SJSA1 (cell line): ENCODE results near the gene GRAMD1A. TPM values are rescaled to one million over a fixed set of nuclear protein-coding genes. Genes with fewer than 3 reads are reported as not detected.
"Not testable (repeated sequence)": the region's sequence is repeated elsewhere in the genome, so short reads cannot be mapped to it uniquely, and the experiment has no call there.

Experiments used
- DNase-seq, 2 experiments: peaks; one replicate each; pipeline ENCODE4 v3.0.0-alpha.2; 2015 to 2020; ENCODE audit warnings: low spot score in 2 of 2, low read depth in 1 of 2
- H3K27ac ChIP-seq: fragments of 250-450 bp; sonication (Bioruptor Pico); 2 replicates; pipeline ENCODE4 v1.5.1; 2020; ENCODE audit warnings: mild to moderate bottlenecking, moderate library complexity
- H3K27me3 ChIP-seq: fragments of 250-450 bp; sonication (Bioruptor Pico); replicated peaks from 2 replicates; pipeline ENCODE4 v1.5.1; 2020; ENCODE audit warnings: mild to moderate bottlenecking, moderate library complexity
- H3K36me3 ChIP-seq: fragments of 250-450 bp; sonication (Bioruptor Pico); 2 replicates; pipeline ENCODE4 v1.5.1; 2020; ENCODE audit warnings: mild to moderate bottlenecking
- H3K4me1 ChIP-seq: fragments of 250-450 bp; sonication (Bioruptor Pico); replicated peaks from 2 replicates; pipeline ENCODE4 v1.6.1; 2021; ENCODE audit warnings: mild to moderate bottlenecking
- H3K4me3 ChIP-seq: fragments of 250-450 bp; sonication (Bioruptor Pico); 2 replicates; pipeline ENCODE4 v1.5.1; 2020; ENCODE audit warnings: mild to moderate bottlenecking
- H3K9me3 ChIP-seq: fragments of 250-450 bp; sonication (Bioruptor Pico); replicated peaks from 2 replicates; pipeline ENCODE4 v1.5.1; 2020; ENCODE audit warnings: mild to moderate bottlenecking
- total RNA-seq: library from RNA; depleted of rRNA; stranded (reverse); fragments of >200 nt; shearing (Covaris generic); gene quantifications from 2 replicates; pipeline ENCODE4 v1.2.3, GENCODE V29; 2014

GRAMD1A gene
- total RNA-seq, 1 experiment from 2014 or later, result 21.6 TPM

DNA sequence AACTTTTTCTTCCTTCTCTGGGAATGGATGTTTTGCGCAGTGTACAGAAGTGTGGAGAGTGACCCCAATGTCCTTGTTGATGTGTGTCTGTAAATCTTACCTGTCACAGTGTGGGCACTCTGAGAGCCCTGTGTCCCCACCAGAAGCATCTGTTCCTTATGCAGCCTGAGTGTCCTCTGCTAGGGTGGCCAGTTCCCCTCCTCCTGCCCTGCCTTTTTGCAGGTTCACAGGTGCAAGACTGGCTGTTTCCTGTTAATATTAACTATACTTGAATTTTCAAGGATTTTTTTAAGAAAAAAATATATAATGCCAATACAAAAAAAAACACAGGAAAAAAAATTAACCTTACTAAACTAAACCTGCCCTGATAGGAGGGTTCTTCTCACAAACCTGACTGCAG is 12.0 kb upstream of the GRAMD1A start:
- H3K4me3 ChIP-seq, result no peak overlapping the region
- H3K36me3 ChIP-seq, result no peaks in the 10 kb centered on the region
- no peaks in the 10 kb centered on the region for H3K9me3 ChIP-seq
- H3K27ac ChIP-seq, result no peak overlapping the region
- H3K27me3 ChIP-seq, result no peaks in the 10 kb centered on the region
- H3K4me1 ChIP-seq, result no peaks in the 10 kb centered on the region
- DNase-seq, result no peak

DNA sequence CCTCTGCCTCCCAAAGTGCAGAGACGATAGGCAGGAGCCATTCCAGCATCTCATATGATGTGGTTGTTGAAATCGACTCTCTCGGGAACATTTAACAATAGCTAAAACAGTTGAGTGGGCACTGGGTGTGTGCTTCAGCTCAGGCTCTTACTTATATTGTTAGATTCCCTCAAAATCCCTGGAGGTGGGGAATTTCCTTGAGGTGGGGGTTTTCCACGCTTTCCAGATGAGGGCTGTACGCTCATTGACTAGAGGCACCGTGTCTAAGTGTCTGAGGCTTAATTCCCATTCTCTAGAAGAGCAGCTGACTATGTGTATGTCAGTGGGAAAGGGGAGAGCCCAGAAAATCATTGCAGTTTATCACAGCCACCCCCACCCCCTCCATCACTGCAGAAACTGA is 10.8 kb upstream of the GRAMD1A start:
- H3K27me3 ChIP-seq, result no peaks in the 10 kb centered on the region
- H3K9me3 ChIP-seq, result no peaks in the 10 kb centered on the region
- no peak overlapping the region for H3K4me3 ChIP-seq
- DNase-seq, result no peak
- no peaks in the 10 kb centered on the region for H3K4me1 ChIP-seq
- H3K27ac ChIP-seq, result no peak overlapping the region
- no peaks in the 10 kb centered on the region for H3K36me3 ChIP-seq

DNA sequence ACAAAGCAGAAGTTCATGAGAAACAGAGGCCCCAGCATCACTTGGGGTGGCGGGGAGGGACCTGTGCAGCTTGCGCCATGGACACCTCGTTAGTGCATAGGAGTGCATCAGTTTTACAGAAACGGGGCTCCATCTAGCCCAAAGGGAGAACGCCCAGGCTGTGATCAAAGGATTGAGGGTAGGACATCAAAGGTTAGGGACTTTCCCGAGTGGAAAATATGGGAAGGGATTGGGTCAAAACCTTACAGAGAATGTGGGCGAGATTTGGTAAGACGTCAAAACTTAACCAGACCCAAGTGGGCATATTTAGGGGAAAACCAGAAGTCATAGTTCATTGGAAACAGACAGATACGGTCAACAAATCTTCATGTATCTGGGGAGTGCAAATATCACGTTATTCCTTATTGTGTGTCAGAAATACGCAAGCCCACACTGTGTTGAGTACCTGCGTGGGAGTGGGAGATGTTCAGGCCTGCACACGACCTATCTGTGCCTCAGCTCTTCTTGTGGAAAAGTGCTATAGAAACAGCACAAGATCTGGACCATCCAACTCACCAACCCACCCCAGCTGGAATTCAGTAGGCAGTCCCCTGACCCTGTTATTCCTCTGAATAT is 9.4 kb upstream of the GRAMD1A start:
- Histone ChIP-seq H3K27me3 (no peaks in the 10 kb centered on the region), H3K4me1 (peaks cover 9% of the 10 kb centered on the region), H3K36me3 (no peaks in the 10 kb centered on the region), H3K9me3 (no peaks in the 10 kb centered on the region), H3K4me3 (no peak overlapping the region), H3K27ac (no peak overlapping the region)
- DNase-seq, result no peak

DNA sequence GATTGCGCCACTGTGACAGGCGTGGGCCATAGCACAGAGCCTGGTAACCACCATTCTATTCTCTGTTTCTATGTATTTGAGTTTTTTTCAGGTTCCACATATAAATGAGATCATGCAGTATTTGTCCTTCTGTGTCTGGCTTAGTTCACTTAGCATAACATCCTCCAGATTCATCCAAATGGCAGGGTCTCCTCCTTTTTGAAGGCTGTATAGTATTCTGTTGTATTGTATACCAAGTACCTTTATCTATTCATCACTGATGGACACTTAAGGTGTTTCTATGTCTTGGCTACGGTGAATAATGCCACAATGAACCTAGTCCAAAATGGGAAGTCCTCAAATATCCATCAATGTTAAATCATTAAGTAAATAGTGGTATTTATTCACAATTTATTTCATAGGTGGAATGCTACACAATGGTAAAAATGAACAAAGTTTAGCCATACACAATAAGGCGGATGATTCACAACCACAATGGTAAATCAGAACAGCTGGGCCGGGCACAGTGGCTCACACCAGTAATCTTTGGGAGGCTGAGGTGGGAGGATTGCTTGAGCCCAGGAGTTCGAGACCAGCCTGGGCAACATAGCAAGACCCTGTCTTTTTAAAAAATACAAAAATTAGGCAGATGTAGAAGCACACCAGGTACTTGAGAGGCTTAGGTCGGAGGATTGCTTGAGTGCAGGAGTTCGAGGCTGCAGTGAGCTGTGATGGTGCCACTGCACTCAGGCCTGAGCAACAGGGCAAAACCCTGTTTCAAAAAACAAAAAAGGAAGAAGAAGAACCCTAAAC is 8.4 kb upstream of the GRAMD1A start:
- Histone ChIP-seq H3K4me3 (no peak overlapping the region), H3K9me3 (no peaks in the 10 kb centered on the region), H3K27me3 (no peaks in the 10 kb centered on the region), H3K36me3 (no peaks in the 10 kb centered on the region), H3K4me1 (peaks cover 9% of the 10 kb centered on the region), H3K27ac (no peak overlapping the region)
- no peak for DNase-seq

DNA sequence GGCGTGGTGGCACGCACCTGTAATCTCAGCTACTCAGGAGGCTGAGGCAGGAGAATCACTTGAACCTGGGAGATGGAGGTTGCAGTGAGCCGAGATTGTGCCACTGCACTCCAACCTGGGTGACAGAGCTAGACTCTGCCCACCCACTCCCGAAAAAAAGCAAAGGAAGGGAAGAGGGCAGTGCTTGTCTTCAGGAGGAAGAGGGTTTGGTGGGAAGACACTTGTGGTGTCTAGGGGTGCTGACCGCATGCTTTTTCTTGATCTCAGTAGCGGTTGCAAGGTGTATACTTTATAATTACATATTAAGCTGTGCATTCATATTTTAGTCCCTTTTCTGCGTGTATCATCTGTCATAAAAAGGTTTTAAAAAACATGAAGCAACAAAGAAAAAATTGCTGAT is 7.5 kb upstream of the GRAMD1A start:
- not testable (repeated sequence) for DNase-seq, H3K9me3 ChIP-seq
- peaks cover 18% of the 10 kb centered on the region for H3K4me1 ChIP-seq

DNA sequence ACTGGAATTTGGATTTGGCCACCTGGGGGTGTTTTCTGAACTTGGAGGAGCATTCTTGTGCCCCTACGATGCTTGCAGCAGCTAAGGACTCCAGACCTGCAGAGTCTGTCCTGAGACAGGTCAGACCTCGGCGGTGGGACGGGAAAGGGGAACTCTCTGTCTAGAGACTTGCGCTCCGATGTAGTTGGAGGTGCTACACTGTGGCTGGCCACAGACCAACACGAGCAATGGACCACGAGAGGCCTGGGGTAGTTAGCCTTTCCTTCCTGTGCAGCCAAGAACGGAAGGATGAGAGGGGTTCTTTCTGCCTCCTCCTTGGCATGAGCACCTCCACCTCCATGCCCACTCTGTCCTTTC is 5.9 kb upstream of the GRAMD1A start:
- Histone ChIP-seq H3K27me3 (no peaks in the 10 kb centered on the region), H3K4me3 (no peak overlapping the region), H3K4me1 (peaks cover 25% of the 10 kb centered on the region), H3K9me3 (no peaks in the 10 kb centered on the region), H3K36me3 (no peaks in the 10 kb centered on the region), H3K27ac (no peak overlapping the region)
- DNase-seq, result no peak

More for the DNA sequence above, 7.5 kb upstream of the GRAMD1A start:
- H3K4me3 ChIP-seq, H3K27ac ChIP-seq, H3K27me3 ChIP-seq, H3K36me3 ChIP-seq: not testable (repeated sequence)

DNA sequence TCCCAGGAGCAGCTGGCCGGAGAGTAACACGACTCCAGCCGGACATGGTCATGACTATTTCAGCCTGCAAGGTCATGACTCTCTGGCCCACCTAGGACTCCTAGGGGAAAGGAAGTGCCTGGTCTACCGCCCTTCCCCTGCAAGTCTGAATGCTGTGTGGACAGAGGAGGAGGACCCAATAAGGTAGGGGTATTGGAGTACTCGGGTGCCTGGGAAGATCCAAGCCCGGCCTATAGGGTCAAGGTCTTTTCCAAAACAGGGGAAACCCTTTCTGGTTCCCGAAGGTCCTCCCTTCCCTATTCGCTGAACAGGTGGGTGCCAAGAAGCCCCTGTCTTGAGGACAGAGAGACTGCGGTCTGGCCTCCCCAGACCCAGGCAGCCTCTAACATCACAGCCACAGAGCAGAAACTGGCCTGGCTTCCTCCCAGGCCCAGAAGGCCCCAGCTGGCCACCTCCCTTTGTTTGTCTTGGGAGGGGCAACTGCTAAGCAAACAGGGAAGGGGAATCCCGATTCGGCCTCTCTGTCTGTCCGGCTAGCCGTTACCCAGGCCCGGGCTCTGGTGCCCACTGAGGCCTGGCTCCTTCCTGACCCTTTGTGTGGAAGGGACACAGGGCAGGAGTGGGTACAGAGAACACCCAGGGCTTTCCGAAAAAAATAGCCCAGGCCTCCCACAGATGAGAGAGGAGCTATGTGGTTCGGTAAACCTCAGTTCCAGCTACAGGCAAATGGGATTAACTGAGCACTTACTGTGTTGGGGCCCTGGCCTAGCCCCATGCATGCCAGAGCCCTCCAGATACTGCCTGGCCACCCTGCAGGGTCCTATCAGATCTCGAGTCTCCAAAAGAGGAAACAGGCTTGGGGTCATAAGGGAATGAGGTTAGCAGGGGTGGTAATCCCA is 5.2 kb upstream of the GRAMD1A start:
- peak in 1 of 2 experiments; percentile 50 for DNase-seq
- peaks cover 32% of the 10 kb centered on the region for H3K4me1 ChIP-seq
- H3K36me3 ChIP-seq, result no peaks in the 10 kb centered on the region
- peak overlapping the region; percentile 58 for H3K27ac ChIP-seq
- no peak overlapping the region for H3K4me3 ChIP-seq
- no peaks in the 10 kb centered on the region for H3K9me3 ChIP-seq
- no peaks in the 10 kb centered on the region for H3K27me3 ChIP-seq

DNA sequence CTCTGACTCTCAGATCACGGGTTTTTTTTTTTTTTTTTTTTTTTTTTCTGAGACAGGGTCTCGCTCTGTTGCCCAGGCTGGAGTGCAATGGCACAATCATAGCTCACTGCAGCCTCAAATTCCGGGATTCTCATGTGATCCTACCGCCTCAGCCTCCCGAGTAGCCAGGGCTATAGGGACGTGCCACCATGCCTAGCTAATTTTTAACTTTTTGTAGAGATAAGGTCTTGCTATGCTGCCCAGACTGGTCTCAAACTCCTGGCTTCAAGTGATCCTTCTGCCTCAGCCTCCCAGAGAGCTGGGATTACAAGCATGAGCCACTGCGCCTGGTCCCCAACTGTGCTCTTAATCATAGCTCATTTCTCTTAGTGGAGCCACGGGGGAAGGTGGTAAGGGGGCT is 4.6 kb upstream of the GRAMD1A start:
- Histone ChIP-seq H3K4me1 (peaks cover 32% of the 10 kb centered on the region), H3K9me3 (no peaks in the 10 kb centered on the region), H3K27me3 (no peaks in the 10 kb centered on the region), H3K36me3 (0 out of 2 replicates have a peak, but pooled peaks cover under 1% of the 10 kb centered on the region), H3K27ac (no peak overlapping the region), H3K4me3 (no peak overlapping the region)
- no peak for DNase-seq

DNA sequence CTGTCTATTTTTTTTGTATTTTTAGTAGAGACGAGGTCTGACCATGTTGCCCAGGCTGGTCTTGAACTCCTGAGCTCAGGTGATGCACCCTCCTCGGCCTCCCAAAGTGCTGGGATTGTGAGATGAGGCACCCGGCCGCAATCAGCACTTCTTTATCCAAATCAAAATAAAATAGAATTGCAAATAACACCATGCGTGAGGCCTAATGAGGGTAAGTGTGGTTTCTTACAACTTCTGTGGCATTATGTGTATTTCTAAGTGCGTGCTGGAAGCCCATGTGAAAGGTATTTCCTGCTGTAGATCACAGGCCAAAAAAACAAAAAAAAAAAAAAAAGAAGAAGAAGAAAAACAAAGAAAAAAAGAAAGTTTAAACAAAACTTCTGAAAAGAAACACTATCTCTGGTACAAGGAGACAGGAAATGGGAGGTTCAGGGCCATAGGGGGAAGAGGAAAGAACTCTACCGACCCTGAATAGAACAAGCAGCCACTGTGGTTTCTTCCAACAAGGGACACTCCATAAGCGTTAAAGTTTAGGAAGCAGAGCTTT is 3.0 kb upstream of the GRAMD1A start:
- Histone ChIP-seq H3K9me3 (no peaks in the 10 kb centered on the region), H3K27me3 (no peaks in the 10 kb centered on the region), H3K36me3 (peaks cover 9% of the 10 kb centered on the region; the same call in 1 of the 2 replicates), H3K27ac (no peak overlapping the region), H3K4me3 (no peak overlapping the region), H3K4me1 (peaks cover 43% of the 10 kb centered on the region)
- peak in 1 of 2 experiments; percentile 39 for DNase-seq

DNA sequence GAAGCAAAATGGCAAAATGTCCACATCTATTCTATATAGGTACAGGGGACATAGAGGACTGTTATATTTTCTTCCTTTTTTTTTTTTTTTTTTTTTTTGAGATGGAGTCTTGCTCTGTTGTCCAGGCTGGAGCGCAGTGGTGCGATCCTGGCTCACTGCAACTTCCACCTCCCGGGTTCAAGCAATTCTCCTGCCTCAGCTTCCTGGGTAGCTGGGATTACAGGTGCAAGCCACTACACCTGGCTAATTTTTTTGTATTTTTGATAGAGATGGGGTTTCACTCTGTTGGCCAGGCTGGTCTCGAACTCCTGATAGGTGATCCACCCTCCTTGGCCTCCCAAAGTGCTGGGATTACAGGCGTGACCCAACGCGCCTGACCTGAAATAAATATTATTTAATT is 1.9 kb upstream of the GRAMD1A start:
- not testable (repeated sequence) for H3K27me3 ChIP-seq, H3K4me3 ChIP-seq, H3K9me3 ChIP-seq, H3K27ac ChIP-seq, DNase-seq
- peaks cover 43% of the 10 kb centered on the region for H3K4me1 ChIP-seq
- H3K36me3 ChIP-seq, result peaks cover 20% of the 10 kb centered on the region; the same call in 1 of the 2 replicates

DNA sequence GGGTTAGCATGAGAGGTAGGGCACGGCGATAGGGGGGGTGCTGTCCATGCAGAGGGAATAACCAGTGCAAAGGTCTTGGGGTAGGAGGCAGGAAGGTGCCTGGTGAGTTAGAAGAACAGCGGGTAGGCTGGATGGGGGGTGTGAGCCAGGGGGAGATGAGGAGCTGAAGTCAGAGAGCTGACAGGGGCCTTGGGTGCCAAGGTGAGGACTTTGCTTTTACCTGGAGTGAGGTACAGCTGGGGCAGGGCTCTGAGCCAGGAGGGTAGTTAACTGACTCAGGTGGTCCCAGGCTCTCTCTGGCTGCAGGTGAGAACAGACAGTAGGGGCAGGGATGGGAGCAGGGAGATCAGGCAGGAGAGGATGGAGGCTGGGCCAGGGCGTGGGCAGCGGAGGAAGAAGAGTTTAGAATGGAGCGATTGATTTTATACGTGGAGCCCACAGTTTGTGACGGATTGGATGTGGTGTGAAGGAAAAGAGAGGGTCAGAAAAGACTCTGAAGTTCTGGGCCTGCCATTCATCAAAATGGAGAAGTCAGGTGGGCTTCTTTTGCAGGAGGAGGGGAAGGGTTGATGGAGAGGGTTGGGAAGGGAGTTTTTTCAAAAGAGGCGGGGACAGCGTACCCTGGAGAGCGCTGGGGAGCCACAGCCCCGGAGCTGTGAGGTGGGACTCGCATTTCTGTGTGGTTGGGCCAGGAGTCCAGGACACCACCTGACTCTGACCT is 1.2 kb upstream of the GRAMD1A start:
- Histone ChIP-seq H3K4me1 (peaks cover 43% of the 10 kb centered on the region), H3K27ac (peak overlapping the region; percentile 93), H3K4me3 (peak overlapping the region; percentile 76)

DNA sequence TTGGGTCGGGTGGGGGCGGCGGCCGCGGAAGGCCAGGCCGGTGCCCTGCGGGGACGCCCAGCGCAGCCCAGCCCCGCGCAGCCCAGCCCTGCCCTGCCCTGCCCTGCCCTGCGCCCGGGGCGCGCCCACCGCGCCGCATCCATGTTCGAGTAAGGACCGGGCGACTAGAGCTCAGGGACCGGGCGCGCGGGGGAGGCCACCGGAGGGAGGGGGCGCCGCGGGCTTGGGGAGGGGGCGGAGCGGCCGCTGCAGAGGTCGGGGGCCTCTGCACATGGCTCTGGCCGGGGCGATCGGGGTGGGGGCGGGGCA is 169 bp downstream of the GRAMD1A start:
- peaks cover 29% of the 10 kb centered on the region for H3K36me3 ChIP-seq
- peaks cover 34% of the 10 kb centered on the region for H3K4me1 ChIP-seq
- peak overlapping the region; percentile 76 for H3K4me3 ChIP-seq
- H3K27me3 ChIP-seq, result no peaks in the 10 kb centered on the region
- no peaks in the 10 kb centered on the region for H3K9me3 ChIP-seq
- H3K27ac ChIP-seq, result peak overlapping the region; percentile 93
- no peak for DNase-seq

More for the DNA sequence above, 1.2 kb upstream of the GRAMD1A start:
- Histone ChIP-seq H3K9me3 (no peaks in the 10 kb centered on the region), H3K27me3 (no peaks in the 10 kb centered on the region), H3K36me3 (peaks cover 26% of the 10 kb centered on the region; the same call in 1 of the 2 replicates)
- peak in 1 of 2 experiments; percentile 38 for DNase-seq
